ENCODE results near the gene KRT36. TPM values are rescaled to one million over a fixed set of nuclear protein-coding genes. Genes with fewer than 3 reads are reported as not detected.

KRT36 gene
- total and polyA plus RNA-seq, 2 of the 8 experiments (the other 6 are each of a cell fraction or from before 2014, with no cell fraction given): not detected

DNA sequence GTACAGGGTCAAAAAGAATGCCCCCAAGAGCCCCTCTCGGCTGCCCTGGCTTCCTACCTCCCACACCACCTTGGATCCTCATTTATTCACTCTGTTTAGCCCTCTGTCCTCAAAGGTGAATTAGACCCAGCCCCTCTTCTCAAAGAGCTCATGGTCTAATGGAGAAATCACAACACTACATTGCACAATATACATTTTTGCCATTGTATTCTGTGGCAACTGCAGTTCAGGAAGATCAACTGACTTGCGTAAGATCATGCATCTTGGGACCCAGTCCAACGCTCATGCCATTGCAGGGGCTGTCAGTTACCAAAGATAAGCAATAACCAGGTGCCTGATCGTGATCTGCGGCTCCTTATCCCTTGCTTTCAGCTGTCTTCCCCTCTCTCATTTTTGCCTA lies 50.3 kb downstream of the KRT36 start:
- Histone ChIP-seq H3K18ac (ENCODE audit: extremely low read depth, low read length) (no peak overlapping the region), H3K23ac (ENCODE audit: insufficient read length) (no peak overlapping the region), H3K9ac (replicated peaks in 1 of 4; ENCODE audit: extremely low read depth in 1 of 4, low read depth in 3 of 4, low read length in 3 of 4) (no peak overlapping the region), H2BK5ac (ENCODE audit: low read depth, low read length) (no peak overlapping the region), H2BK15ac (ENCODE audit: low read length) (no peak overlapping the region), H3K56ac (replicated peaks; ENCODE audit: insufficient read length, low read depth, low read length) (no peak overlapping the region), H2BK120ac (replicated peaks; ENCODE audit: low read depth, low read length) (no peak overlapping the region), H3K79me1 (ENCODE audit: low read depth, low read length) (no peaks in the 10 kb centered on the region), H3K79me2 (ENCODE audit: control insufficient read depth in 1 of 2, insufficient read depth in 2 of 2, low read length in 2 of 2) (no peaks in the 10 kb centered on the region), H4K8ac (ENCODE audit: extremely low read depth, insufficient read depth, low read length) (no peak overlapping the region), H3K36me3 (ENCODE audit: control insufficient read depth in 2 of 4, insufficient read depth in 4 of 4, low read length in 3 of 4) (no peaks in the 10 kb centered on the region), H3K4ac (replicated peaks; ENCODE audit: insufficient read length, low read depth, low read length) (no peak overlapping the region), H2AK5ac (ENCODE audit: low read depth, low read length) (no peak overlapping the region), H2AFZ (ENCODE audit: low read length) (no peak overlapping the region), H3K27ac (ENCODE audit: low read depth, low read length) (no peak overlapping the region), H3K4me3 (ENCODE audit: extremely low read depth in 1 of 4, insufficient read depth in 2 of 4, low read depth in 3 of 4, low read length in 4 of 4) (no peak overlapping the region), H3K4me1 (replicated peaks in 1 of 4; ENCODE audit: control insufficient read depth in 3 of 4, insufficient read depth in 4 of 4, low read length in 3 of 4) (no peaks in the 10 kb centered on the region), H2BK20ac (ENCODE audit: low read length) (no peak overlapping the region), H4K5ac (ENCODE audit: insufficient read length, low read depth, low read length) (no peak overlapping the region), H3K23me2 (ENCODE audit: low read depth, low read length) (no peaks in the 10 kb centered on the region), H3K14ac (ENCODE audit: insufficient read length) (no peak overlapping the region), H3K27me3 (replicated peaks in 1 of 4; ENCODE audit: control insufficient read depth in 3 of 4, extremely low read depth in 1 of 4, insufficient read depth in 3 of 4, low read length in 3 of 4) (no peaks in the 10 kb centered on the region; a peak in 1 of 7 replicates), H4K20me1 (replicated peaks in 1 of 2; ENCODE audit: control insufficient read depth in 1 of 2, insufficient read depth in 2 of 2, low read length in 2 of 2) (no peaks in the 10 kb centered on the region), H4K91ac (replicated peaks; ENCODE audit: insufficient read length, low read length) (no peak overlapping the region), H3K4me2 (ENCODE audit: insufficient read depth in 1 of 2, low read depth in 2 of 2, low read length in 2 of 2) (no peak overlapping the region), H2BK12ac (ENCODE audit: low read depth, low read length) (no peak overlapping the region), H3K9me3 (ENCODE audit: insufficient read depth in 2 of 2, low read depth in 1 of 2, low read length in 1 of 2) (no peaks in the 10 kb centered on the region; a peak in 1 of 4 replicates)
- CTCF ChIA-PET (ENCODE audit: partially characterized antibody): interaction anchor here (0.7 to 1.8 kb wide), 5 partner anchors 9 to 110 kb away, joined by 3 to 5 read pairs (median 4); no protein-coding TSS in a partner anchor
- 94% methylated on average over 4 of the region's 5 CpGs; no CpG with 5 or more reads in 1 of the 2 experiments for WGBS, 2 experiments (ENCODE audit: extremely low coverage in 1 of 2, insufficient coverage in 1 of 2, insufficient read length in 1 of 2, insufficient replicate concordance in 2 of 2, low coverage in 1 of 2, low lambda C conversion rate in 2 of 2, missing lambda C conversion rate in 1 of 2)
- POLR2A ChIA-PET (ENCODE audit: partially characterized antibody): no interaction called here
- DNase-seq (ENCODE audit: low read depth in 1 of 2, low spot score in 2 of 2): no peak
- no peak for FAIRE-seq
- TF ChIP-seq ZNF274 (IDR thresholded peaks at IDR 0.05; ENCODE audit: borderline replicate concordance, extremely low read depth, low read length) (no peak), JUND (IDR thresholded peaks at IDR 0.05; ENCODE audit: low read length) (no peak), BACH1 (IDR thresholded peaks at IDR 0.05; ENCODE audit: low read length) (no peak), TBP (IDR thresholded peaks at IDR 0.05; ENCODE audit: low read depth, low read length) (no peak), GTF2F1 (IDR thresholded peaks at IDR 0.05; ENCODE audit: borderline replicate concordance, low read depth, low read length) (no peak), RAD21 (IDR thresholded peaks at IDR 0.05 in 1 of 2, conservative IDR thresholded peaks at IDR 0.05 in 1 of 2; ENCODE audit: low read depth in 2 of 2, low read length in 2 of 2) (no peak), SAP30 (IDR thresholded peaks at IDR 0.05; ENCODE audit: insufficient read depth, insufficient replicate concordance, low read length) (no peak), SIRT6 (IDR thresholded peaks at IDR 0.05; ENCODE audit: low read length) (no peak), KDM4A (IDR thresholded peaks at IDR 0.05; ENCODE audit: low read depth, low read length, severe bottlenecking) (no peak), HDAC6 (IDR thresholded peaks at IDR 0.05; ENCODE audit: low read depth, low read length) (no peak)
- TF ChIP-seq, protein P1, sequence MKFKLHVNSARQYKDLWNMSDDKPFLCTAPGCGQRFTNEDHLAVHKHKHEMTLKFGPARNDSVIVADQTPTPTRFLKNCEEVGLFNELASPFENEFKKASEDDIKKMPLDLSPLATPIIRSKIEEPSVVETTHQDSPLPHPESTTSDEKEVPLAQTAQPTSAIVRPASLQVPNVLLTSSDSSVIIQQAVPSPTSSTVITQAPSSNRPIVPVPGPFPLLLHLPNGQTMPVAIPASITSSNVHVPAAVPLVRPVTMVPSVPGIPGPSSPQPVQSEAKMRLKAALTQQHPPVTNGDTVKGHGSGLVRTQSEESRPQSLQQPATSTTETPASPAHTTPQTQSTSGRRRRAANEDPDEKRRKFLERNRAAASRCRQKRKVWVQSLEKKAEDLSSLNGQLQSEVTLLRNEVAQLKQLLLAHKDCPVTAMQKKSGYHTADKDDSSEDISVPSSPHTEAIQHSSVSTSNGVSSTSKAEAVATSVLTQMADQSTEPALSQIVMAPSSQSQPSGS (IDR thresholded peaks at IDR 0.05; ENCODE audit: low read length): no peak
- TF ChIP-seq, protein P2, sequence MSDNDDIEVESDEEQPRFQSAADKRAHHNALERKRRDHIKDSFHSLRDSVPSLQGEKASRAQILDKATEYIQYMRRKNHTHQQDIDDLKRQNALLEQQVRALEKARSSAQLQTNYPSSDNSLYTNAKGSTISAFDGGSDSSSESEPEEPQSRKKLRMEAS (IDR thresholded peaks at IDR 0.05): no peak
